SU-DHL-6 (cell line): ENCODE data around the gene MYH7B.

ENCODE experiments used
- H2AFZ ChIP-seq: fragments of 200-600 bp; sonication (generic); 2 replicates; pipeline ENCODE4 v1.6.1; 2014; ENCODE audit warnings: low read depth, mild to moderate bottlenecking, moderate library complexity, mixed read lengths, antibody characterized with exemption, low read length; ENCODE audit not compliant: severe bottlenecking
- H3F3A ChIP-seq: fragments of 200-600 bp; shearing (Covaris generic); 2 replicates; pipeline ENCODE4 v1.6.0; 2016; ENCODE audit warnings: antibody characterized with exemption, mild to moderate bottlenecking; ENCODE audit not compliant: insufficient read depth
- H3K27ac ChIP-seq: fragments of 200-600 bp; sonication (generic); 2 replicates; pipeline ENCODE4 v1.5.1; 2016; ENCODE audit warnings: low read depth, mild to moderate bottlenecking, low read length, moderate library complexity, mixed read lengths
- H3K27me3 ChIP-seq: fragments of 200-600 bp; sonication (generic), shearing (Covaris generic); 2 replicates; pipeline ENCODE4 v1.6.0; 2014; ENCODE audit warnings: mild to moderate bottlenecking, low read length
- H3K36me3 ChIP-seq: fragments of 200-600 bp; sonication (generic); 2 replicates; pipeline ENCODE4 v1.6.1; 2014; ENCODE audit warnings: mild to moderate bottlenecking, low read length, mixed read lengths
- H3K4me2 ChIP-seq: fragments of 300-600, 200-600 bp; shearing (Covaris generic), sonication (generic); 2 replicates; pipeline ENCODE4 v1.6.0; 2014; ENCODE audit warnings: low read length, low read depth, mild to moderate bottlenecking; ENCODE audit not compliant: poor library complexity, severe bottlenecking
- H3K4me3 ChIP-seq: fragments of 200-600 bp; sonication (generic); 2 replicates; pipeline ENCODE4 v1.5.1; 2014; ENCODE audit warnings: antibody characterized with exemption, low read length, mild to moderate bottlenecking, mixed read lengths; ENCODE audit not compliant: insufficient read depth, poor library complexity, severe bottlenecking
- H3K79me2 ChIP-seq: fragments of 200-600 bp; sonication (generic); 2 replicates; pipeline ENCODE4 v1.6.1; 2014; ENCODE audit warnings: mild to moderate bottlenecking, low read length, moderate library complexity; ENCODE audit not compliant: insufficient read depth
- H3K9ac ChIP-seq: fragments of 200-600 bp; sonication (generic); 2 replicates; pipeline ENCODE4 v1.7.0; 2014; ENCODE audit warnings: mild to moderate bottlenecking, low read length
- H3K9me2 ChIP-seq: fragments of 200-600 bp; sonication (generic); replicated peaks from 2 replicates; pipeline ENCODE4 v1.6.1; 2014; ENCODE audit warnings: low read length; ENCODE audit not compliant: insufficient read depth
- H3K9me3 ChIP-seq: fragments of 200-600 bp; sonication (generic); 2 replicates; pipeline ENCODE4 v1.6.1; 2014; ENCODE audit warnings: low read length, mixed read lengths; ENCODE audit not compliant: insufficient read depth
- H4K20me1 ChIP-seq: fragments of 200-600 bp; sonication (generic); 2 replicates; pipeline ENCODE4 v1.6.1; 2014; ENCODE audit warnings: low read depth, mild to moderate bottlenecking, antibody characterized with exemption, low read length, moderate library complexity, mixed read lengths
- CTCF ChIP-seq: fragments of 200-600 bp; sonication (generic); IDR thresholded peaks from one replicate; pipeline ENCODE4 v1.5.1; 2017; ENCODE audit warnings: antibody characterized with exemption, mild to moderate bottlenecking, low read length, moderate library complexity; ENCODE audit not compliant: insufficient read depth, poor library complexity, severe bottlenecking
- EZH2phosphoT487 ChIP-seq: fragments of 200-600 bp; sonication (generic), shearing (Covaris generic); conservative IDR thresholded peaks from 2 replicates; pipeline ENCODE4 v1.6.1; 2018; ENCODE audit warnings: mild to moderate bottlenecking, antibody characterized with exemption, low read length, moderate library complexity, mixed read lengths

Gene MYH7B

GRCh38 chr20:34921436-34921835 is 34.2 kb upstream of the MYH7B start:
- Histone ChIP-seq H3K9me3 (no peaks in the 10 kb centered on the region), H3K4me2 (no peak overlapping the region), H3K4me3 (no peak overlapping the region), H2AFZ (no peak overlapping the region), H3K27ac (no peak overlapping the region), H3F3A (no peaks in the 10 kb centered on the region), H3K9ac (no peak overlapping the region), H3K27me3 (no peaks in the 10 kb centered on the region), H4K20me1 (no peaks in the 10 kb centered on the region), H3K36me3 (no peaks in the 10 kb centered on the region), H3K9me2 (no peaks in the 10 kb centered on the region), H3K79me2 (no peaks in the 10 kb centered on the region)
- TF ChIP-seq EZH2phosphoT487: no peak
- no peak for TF ChIP-seq CTCF

DNA sequence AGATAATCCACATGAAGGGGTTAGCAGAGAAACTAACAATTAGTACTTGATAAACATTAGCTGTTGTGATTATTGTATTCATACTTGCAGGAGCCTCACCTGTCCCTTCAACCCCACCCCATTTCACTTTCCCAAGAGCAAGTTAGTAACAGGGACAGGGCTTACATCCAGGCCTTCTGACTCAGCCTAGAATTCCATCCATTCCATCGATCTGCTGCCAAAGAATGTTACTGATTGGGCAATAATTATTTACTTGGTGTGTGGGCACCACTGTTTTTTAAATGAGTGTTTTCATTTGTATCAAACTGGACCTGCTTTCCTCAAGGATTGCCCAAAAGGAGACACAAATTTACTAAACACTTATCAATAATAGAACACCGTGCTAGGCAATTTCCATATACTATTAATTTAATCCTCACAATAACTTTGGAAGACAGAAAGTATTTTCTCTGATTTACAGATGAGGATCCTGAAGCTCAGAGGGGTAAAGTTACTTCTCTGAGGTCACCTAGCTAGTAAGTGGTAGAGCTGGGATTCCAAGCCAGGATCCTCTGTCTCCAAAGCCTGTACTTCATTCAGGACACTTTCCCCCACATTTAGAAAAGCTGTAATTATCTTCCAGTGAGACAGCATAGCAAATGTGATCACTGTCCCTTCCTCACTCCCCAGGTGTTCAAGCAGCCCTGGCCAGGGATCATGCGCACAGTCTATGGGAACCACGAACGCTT is 32.9 kb upstream of the MYH7B start:
- H3K27ac ChIP-seq: no peak overlapping the region
- H3F3A ChIP-seq: no peaks in the 10 kb centered on the region
- H3K27me3 ChIP-seq: no peaks in the 10 kb centered on the region
- no peak overlapping the region for H3K9ac ChIP-seq
- no peaks in the 10 kb centered on the region for H3K79me2 ChIP-seq
- no peak overlapping the region for H3K4me2 ChIP-seq
- no peaks in the 10 kb centered on the region for H3K9me3 ChIP-seq
- H3K4me3 ChIP-seq: no peak overlapping the region
- no peak overlapping the region for H2AFZ ChIP-seq
- no peaks in the 10 kb centered on the region for H4K20me1 ChIP-seq
- H3K36me3 ChIP-seq: no peaks in the 10 kb centered on the region
- no peaks in the 10 kb centered on the region for H3K9me2 ChIP-seq
- TF ChIP-seq CTCF: no peak
- TF ChIP-seq EZH2phosphoT487: no peak

DNA sequence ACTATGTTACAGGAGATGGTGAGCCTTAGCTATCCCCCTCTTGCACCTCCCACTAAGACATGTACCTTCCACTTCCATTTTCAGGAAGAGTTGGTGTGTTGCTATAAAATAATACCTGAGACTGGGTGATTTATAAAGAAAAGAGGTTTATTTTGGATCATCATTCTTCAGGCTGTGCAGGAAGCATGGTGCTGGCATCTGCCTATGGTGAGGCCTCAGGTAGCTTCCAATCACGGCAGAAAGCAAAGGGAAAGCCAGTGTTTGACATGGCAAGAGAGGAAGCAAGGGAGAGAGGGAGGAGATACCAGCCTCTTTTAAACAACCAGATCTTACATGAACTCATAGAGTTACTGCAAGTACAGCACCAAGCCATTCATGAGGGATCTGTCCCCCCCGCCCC is 32.3 kb upstream of the MYH7B start:
- no peak overlapping the region for H2AFZ ChIP-seq
- no peaks in the 10 kb centered on the region for H4K20me1 ChIP-seq
- H3K36me3 ChIP-seq: no peaks in the 10 kb centered on the region
- H3K27ac ChIP-seq: no peak overlapping the region
- no peak overlapping the region for H3K4me3 ChIP-seq
- H3K9me2 ChIP-seq: no peaks in the 10 kb centered on the region
- no peaks in the 10 kb centered on the region for H3F3A ChIP-seq
- no peaks in the 10 kb centered on the region for H3K9me3 ChIP-seq
- TF ChIP-seq CTCF (no peak), EZH2phosphoT487 (no peak)
- no peaks in the 10 kb centered on the region for H3K27me3 ChIP-seq
- H3K4me2 ChIP-seq: no peak overlapping the region
- no peaks in the 10 kb centered on the region for H3K79me2 ChIP-seq
- H3K9ac ChIP-seq: no peak overlapping the region
